NCI-H1436 (cell line): ENCODE measurements around the gene ERBB4.
"Not testable (repeated sequence)": the region's sequence is repeated elsewhere in the genome, so short reads cannot be mapped to it uniquely, and the experiment has no call there.

Experiments
- DNase-seq: peaks from one replicate; lab custom pipeline; 2025; lab: John Stamatoyannopoulos, UW

Gene ERBB4

DNA sequence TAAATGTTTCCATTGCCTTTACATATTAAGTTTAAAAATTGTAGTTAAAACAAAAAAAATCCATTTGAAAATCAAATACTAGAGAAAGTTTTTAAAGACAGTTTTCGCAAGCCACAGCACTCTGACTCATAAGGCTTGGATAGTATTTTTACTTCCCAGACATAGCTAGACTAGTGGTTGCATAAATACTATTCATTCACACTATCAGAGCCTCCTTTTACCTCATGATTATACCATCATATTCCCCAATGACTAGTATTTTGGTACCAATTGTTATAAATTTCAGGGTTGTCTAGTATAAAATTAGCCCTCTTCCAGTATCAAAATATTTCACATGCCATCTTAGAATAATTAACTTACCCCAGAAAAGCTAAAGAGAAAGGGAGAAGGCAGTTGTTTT is 393.5 kb downstream of the ERBB4 start:
- no peak for DNase-seq

DNA sequence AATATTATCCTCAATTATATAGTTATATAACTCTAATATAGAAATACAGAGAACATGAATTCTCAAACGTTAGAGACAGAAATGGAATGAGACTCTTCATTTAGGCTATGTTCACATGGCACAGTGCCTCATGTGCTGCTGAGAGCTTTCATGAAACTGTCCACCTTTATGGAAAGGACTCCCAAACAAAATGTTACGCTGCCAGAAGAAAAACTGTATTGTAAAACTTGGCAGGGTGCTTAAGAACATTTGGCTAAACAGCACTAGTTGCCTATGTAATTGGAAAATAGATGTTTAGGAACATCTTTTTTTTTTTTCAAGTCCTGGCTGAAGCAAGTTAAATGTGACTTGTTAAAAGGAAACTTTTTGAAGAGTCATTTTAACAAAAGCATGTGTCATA is 396.0 kb downstream of the ERBB4 start:
- no peak for DNase-seq

GRCh38 chr2:212141499-212141898 is 397.1 kb downstream of the ERBB4 start:
- no peak for DNase-seq

- DNase-seq, result no peak
These were observed 402.3 kb downstream of the ERBB4 start for GRCh38 chr2:212136216-212136795.

DNA sequence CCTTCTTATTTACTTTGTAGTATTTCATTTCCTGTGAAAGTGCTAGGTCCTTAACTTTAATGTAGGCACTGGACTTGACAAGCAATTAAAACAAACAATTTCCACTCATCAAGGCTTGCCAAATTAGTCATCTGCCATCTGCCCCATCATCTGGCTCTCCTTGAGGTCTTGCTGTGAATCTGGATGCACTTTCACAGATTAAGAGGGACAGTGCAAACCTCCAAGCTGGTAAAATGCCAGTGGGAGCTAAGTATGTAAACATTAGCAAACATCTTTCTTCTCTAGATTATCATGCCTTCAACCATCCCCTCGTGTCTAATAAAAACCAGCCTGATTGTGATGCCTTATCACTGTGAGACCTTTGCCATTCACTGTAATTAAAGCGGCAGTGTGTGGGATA is 402.9 kb downstream of the ERBB4 start:
- peak; percentile 43 for DNase-seq

GRCh38 chr2:212133337-212133736 is 405.3 kb downstream of the ERBB4 start:
- no peak for DNase-seq

DNA sequence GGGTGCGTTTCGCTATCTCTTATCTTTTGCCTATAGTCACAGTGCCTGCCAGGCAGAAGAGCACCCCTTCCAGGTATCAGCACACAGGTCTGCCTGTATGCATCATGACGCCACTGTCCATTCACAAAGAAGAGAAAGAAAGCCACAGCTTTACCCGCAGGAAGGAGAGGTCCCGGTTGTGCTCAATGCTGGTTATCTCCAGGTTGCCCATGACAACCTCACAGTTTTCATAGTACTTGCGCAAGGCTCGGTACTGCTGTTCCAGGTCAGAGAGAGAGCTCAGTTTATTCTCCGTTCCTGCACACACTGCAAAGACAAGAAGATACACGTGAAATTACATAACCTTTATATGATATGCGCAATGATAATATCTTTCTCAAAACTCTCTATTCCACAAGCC is 414.0 kb downstream of the ERBB4 start:
- no peak for DNase-seq

DNA sequence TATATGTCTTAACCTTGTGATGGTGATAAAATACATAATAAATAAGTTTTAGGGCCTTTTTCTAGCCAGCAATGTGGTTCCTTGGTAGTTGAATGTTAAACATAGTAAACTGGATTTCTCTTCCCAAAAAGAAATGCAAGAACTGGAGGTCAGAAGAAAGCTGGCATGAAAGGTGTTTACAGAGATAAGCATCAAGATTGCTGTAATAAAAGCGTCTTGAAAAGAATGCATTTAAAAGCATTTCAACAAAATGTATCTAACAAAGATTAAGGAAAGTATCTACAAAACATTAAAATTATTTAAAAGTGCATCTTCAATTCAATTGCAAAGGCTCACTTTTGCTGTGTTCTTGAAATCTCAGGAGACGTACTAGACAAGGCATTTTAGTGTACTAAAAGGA is 419.0 kb downstream of the ERBB4 start:
- DNase-seq, result no peak

- no peak for DNase-seq
These were observed 420.7 kb downstream of the ERBB4 start for GRCh38 chr2:212117926-212118325.

- DNase-seq, result no peak
These were observed 424.1 kb downstream of the ERBB4 start for GRCh38 chr2:212114489-212114888.

- no peak for DNase-seq
These were observed 426.2 kb downstream of the ERBB4 start for GRCh38 chr2:212112401-212112800.

DNA sequence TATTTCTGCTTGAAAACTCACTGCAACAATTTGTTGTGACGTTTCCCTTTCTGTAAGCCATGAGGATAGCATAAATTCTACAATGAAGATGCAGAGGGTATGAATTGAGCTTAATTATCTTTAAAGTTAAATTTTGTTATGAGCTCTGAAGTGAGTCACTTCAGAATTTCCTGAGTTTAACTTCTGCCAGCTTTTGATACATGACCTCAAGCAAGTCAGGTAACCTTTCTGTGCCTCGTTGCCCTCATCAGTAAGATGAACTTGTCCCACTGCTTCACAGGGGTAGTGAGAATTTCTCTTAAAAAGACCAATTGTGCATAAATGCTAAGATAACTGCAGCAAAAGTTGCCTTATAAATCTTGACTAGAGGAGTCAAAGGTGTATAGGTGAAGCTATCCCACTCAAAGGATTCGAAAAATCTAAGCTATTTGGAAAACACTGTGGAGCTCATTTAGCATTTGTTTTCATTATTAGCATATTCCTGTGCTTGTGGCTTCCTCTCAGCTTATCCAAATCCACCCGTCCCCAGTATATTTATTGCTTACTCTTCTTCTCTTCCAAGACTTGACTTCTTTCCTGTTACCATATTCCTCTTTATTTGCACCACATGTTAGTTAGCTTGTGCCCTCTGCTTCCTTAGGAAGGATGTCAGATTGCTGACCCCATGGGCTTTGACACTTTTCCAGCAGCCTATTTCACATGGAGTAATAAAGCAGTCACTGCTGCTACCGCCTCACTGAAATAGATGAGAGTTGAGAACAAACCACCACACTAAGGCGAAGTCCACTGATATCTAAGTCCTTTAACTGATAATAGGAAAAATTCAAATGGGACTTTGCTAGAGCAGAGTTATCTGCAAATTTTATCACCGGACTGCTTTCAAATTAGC is 428.6 kb downstream of the ERBB4 start:
- no peak for DNase-seq

DNA sequence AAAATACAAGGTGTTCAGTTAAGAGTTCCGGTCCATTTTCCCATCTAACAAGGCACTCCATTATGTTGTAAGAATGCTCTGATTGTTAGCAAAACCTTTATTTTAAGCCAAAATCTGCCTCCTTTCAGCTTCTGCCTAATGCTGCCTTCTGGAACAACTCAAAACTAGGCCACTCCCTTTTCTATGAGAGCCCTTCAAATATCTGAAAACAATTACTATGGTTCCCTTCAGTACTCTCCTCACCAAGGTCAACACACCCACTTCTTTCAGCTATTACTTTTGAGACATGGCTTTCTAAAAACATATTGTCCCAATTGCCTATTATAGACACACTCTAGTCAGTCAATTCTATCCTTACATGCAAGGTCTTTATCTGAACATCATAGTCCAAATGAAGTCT is 429.4 kb downstream of the ERBB4 start:
- DNase-seq, result no peak

GRCh38 chr2:212107989-212108388 is 430.6 kb downstream of the ERBB4 start:
- no peak for DNase-seq

DNA sequence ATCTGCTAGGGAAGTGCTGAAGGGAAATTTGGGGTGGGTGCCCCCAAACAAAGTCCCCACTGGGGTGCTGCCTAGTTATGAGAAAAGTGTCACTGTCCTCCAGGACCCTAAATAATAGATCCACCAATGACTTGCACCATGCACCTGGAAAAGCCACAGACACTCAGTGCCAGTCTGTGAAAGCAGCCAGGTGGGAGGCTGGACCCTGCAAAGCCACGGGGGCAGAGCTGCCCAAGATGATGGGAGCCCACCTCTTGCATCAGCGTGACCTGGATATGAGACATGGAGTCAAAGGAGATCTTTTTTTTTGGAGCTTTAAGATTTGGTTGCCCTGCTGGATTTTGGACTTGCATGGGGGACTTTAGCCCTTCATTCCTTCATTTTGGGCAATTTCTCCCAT is 431.6 kb downstream of the ERBB4 start:
- DNase-seq, result no peak

DNA sequence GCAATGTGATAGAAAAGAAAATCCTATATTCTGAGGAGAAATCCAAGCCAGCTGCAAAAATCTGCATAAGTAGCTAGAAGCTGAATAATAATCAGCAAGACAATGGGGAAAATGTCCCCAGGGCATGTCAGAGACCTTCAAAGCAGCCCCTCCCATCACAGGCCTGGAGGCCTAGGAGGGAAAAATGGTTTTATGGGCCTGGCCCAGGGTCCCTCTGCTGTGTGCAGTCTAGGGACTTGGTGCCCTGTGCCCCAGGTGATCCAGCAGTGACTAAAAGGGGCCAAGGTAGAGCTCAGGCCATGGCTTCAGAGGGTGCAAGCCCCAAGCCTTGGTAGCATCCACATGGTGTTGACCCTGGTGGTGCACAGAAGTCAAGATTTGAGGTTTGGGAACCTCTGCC is 432.1 kb downstream of the ERBB4 start:
- not testable (repeated sequence) for DNase-seq

- no peak for DNase-seq
These were observed 438.9 kb downstream of the ERBB4 start for GRCh38 chr2:212099658-212100057.

- no peak for DNase-seq
These were observed 439.6 kb downstream of the ERBB4 start for GRCh38 chr2:212098966-212099365.

- no peak for DNase-seq
These were observed 441.6 kb downstream of the ERBB4 start for GRCh38 chr2:212097001-212097400.

GRCh38 chr2:212089873-212090272 is 448.7 kb downstream of the ERBB4 start:
- no peak for DNase-seq

DNA sequence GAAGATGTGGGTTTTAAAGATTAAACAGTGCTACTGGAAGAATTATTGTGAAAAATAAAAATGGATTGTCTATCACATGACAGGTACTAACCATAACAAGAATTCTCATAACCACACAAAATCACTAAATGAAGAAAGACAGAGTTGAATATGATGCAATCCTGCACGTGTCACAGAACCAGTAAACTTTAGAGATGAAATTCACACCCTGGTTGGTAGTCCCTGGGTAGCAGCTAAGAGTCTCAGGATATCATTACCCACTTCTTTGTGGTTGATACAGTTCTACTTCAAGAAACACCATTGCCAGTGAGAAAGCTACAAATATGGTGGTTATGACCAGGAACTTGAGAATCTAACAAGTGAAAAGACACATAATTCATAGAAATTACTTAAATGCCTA is 450.2 kb downstream of the ERBB4 start:
- DNase-seq, result no peak

DNA sequence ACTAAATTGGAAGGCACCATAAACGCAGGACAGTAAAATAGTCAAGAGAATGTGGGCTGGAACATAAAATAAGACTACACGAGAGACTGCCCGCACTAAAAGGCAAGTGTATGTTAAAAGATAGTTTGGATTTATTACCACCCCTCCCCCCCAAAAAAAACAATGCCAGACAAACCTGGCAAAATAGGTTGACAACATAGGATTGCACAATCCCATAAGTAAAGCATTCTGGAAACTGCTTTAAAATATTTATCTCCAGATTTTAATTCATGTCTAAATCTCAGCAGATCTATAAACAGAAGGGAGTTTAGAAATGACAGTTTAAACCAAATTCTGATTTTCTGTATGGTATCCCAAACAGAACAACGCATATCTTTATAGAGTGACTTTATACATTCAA is 455.1 kb downstream of the ERBB4 start:
- DNase-seq, result no peak

DNA sequence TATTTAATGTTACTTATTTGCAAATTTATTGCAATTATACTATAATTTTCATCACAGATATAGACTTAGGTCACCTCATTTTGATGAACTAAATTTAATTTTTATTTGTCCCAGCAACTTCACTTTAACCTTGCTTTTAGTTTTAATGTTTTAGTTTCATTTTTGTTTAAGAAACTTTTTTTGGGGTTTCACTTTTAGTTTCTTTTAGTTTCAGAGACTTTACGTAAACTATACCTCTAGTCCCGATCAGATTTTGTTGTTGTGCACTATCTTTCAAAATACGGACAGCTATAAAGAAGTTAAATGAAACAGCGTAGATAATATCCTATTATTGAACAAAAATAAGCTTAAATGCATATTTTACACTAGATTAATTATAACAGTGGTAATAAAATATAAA is 460.5 kb downstream of the ERBB4 start:
- DNase-seq, result no peak

- no peak for DNase-seq
These were observed 462.1 kb downstream of the ERBB4 start for GRCh38 chr2:212076456-212076855.
